Measurements from ENCODE around the gene TVP23C.

GRCh38 chr17:15462976-15463772 is 100.1 kb downstream of the TVP23C start:
- TF ChIP-seq MAX (IDR thresholded peaks at IDR 0.05; ENCODE audit: insufficient read depth, insufficient read length) (no peak), CTCF (IDR thresholded peaks at IDR 0.05; ENCODE audit: extremely low read depth in 1 of 2, insufficient read depth in 1 of 2, low read depth in 1 of 2, low read length in 2 of 2) (no peak), JUN (IDR thresholded peaks at IDR 0.05; ENCODE audit: borderline replicate concordance, insufficient read depth, insufficient read length, low read depth) (no peak), POLR2A (IDR thresholded peaks at IDR 0.05; ENCODE audit: low read depth, low read length) (no peak)

Measured in endothelial cell of umbilical vein (primary cell).